Stimulated activated CD8-positive, alpha-beta memory T cell treated with anti-CD3 and anti-CD28 coated beads, Interleukin-12 subunit alpha, Interleukin-12 subunit beta, amount 100 ng/mL, for 24 hours (primary cell): ENCODE data around the gene SLC7A14.

Experiments
- DNase-seq: peaks from one replicate; pipeline ENCODE4 v3.0.0-alpha.2; 2020; ENCODE audit errors: extremely low read depth

Gene SLC7A14

GRCh38 chr3:170585937-170586310 lies at the start of gene SLC7A14:
TSS of gene SLC7A14 (minus strand) at chr3:170586075. CDS start at chr3:170526936, 59,139 bp downstream.
- no peak for DNase-seq

GRCh38 chr3:170635385-170635735 lies 49.5 kb upstream of the SLC7A14 start:
- DNase-seq: no peak

- DNase-seq: no peak
Measured at GRCh38 chr3:170634663-170635384, 48.9 kb upstream of the SLC7A14 start.

GRCh38 chr3:170633573-170633972 lies 47.7 kb upstream of the SLC7A14 start:
- DNase-seq: no peak

- DNase-seq: no peak
Measured at GRCh38 chr3:170632780-170633179, 46.9 kb upstream of the SLC7A14 start.

- DNase-seq: no peak
Measured at GRCh38 chr3:170631755-170632488, 46.0 kb upstream of the SLC7A14 start.

- DNase-seq: no peak
Measured at GRCh38 chr3:170623524-170623923, 37.6 kb upstream of the SLC7A14 start.

- no peak for DNase-seq
Measured at GRCh38 chr3:170622369-170623159, 36.7 kb upstream of the SLC7A14 start.

- no peak for DNase-seq
Measured at GRCh38 chr3:170621256-170621655, 35.4 kb upstream of the SLC7A14 start.

GRCh38 chr3:170614214-170614966 lies 28.5 kb upstream of the SLC7A14 start:
- no peak for DNase-seq

GRCh38 chr3:170611751-170612150 lies 25.9 kb upstream of the SLC7A14 start:
- DNase-seq: no peak

GRCh38 chr3:170610321-170610884 lies 24.5 kb upstream of the SLC7A14 start:
- no peak for DNase-seq

GRCh38 chr3:170608475-170608874 lies 22.6 kb upstream of the SLC7A14 start:
- DNase-seq: no peak

GRCh38 chr3:170606675-170607074 lies 20.8 kb upstream of the SLC7A14 start:
- no peak for DNase-seq

- no peak for DNase-seq
Measured at GRCh38 chr3:170605490-170605889, 19.6 kb upstream of the SLC7A14 start.

GRCh38 chr3:170603770-170604510 lies 18.1 kb upstream of the SLC7A14 start:
- no peak for DNase-seq

GRCh38 chr3:170602556-170602955 lies 16.7 kb upstream of the SLC7A14 start:
- DNase-seq: no peak

GRCh38 chr3:170600005-170600624 lies 14.2 kb upstream of the SLC7A14 start:
- no peak for DNase-seq

- DNase-seq: no peak
Measured at GRCh38 chr3:170599091-170599490, 13.2 kb upstream of the SLC7A14 start.

- no peak for DNase-seq
Measured at GRCh38 chr3:170598091-170598502, 12.2 kb upstream of the SLC7A14 start.
